GM19452 (cell line): ENCODE results near the gene VMAC.
"Not testable (repeated sequence)": the region's sequence is repeated elsewhere in the genome, so short reads cannot be mapped to it uniquely, and the experiment has no call there.

ENCODE experiments used
- ATAC-seq: cut with Tn5 transposase; IDR thresholded peaks from one replicate; pipeline ENCODE4 v1.9.1; 2021; ENCODE audit not compliant: unreplicated experiment

VMAC gene

DNA sequence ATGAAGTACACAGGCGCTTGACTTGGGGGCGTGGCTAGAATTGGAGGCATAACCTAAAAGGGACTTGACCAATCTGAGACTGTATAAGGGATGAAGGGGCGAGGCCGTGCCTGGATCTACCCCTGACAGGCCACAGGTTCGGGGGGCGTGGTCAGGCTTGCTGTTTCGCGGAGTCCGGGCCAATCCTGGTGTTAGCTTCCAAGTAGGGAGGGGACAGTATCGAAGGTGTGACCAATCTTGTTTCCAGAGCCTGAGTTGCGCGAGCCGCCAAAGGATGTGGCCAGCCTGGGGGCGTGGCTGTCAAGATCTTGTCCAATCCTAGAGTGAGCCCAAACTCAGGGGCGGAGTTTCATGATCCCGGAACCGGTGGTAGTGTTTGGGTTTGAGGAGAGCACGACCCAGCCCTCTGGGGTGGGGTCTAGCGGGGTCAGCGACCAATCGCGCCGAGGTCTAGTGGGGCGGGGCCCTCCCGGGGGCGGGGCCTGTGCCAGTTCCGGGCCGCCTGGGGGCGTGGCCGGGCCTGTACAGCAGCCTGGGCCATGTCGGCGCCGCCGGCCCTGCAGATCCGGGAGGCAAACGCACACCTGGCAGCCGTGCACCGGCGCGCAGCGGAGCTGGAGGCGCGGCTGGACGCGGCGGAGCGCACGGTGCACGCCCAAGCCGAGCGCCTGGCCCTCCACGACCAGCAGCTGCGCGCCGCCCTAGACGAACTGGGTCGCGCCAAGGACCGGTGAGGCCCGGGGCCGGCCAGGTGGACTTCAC is at the start of gene VMAC:
VMAC (plus strand) TSS at position 521 of the 762 bp plus-strand sequence; CDS start at position 540, 19 bp downstream.
- peak; percentile 76 for ATAC-seq

DNA sequence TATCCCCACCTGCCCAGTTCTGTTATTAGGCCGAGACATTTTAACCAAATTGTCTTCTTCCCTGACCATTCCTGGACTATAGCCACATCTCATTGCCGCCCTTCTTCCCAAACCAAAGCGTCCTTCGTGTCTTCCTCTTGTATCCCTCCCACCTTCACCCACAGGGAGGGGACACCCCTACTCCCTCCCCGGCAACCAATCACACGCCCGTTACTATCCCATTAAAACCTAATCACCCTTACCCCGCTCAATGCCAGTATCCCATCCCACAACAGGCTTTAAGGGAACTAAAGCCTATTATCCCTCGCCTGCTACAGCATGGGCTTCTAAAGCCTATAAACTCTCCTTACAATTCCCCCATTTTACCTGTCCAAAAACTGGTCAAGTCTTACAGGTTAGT is 49.5 kb upstream of the VMAC start:
- not testable (repeated sequence) for ATAC-seq

DNA sequence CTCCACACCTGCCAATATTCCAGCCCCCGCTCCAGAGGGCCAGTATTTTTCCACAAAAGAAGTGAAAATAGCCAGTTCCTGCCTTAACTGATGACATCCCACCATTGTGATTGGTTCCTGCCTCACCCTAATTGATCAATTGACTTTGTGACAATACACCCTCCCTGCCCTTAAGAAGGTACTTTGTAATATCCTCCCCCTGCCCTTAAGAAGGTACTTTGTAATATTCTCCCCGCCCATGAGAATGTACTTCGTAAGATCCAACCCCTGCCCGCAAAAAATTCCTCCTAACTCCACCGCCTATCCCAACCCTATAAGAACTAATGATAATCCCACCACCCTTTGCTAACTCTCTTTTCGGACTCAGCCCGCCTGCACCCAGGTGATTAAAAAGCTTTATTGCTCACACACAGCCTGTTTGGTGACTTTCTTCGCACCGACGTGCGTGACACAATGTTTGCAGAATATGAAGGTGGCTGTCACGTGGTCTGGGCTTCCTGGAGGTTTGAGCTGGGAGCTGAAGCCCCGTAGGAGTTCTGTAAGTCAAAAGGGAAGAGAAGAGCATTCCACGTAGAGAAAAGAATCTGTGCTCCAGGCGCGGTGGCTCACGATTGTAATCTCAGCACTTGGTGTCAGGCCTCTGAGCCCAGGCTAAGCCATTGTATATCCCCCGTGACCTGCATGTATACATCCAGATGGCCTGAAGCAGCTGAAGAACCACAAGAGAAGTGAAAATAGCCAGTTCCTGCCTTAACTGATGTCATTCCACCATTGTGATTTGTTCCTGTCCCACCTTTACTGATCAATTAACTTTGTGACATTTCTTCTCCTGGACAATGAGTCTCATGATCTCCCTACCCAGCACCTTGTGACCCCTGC is 47.2 kb upstream of the VMAC start:
- ATAC-seq = no peak

DNA sequence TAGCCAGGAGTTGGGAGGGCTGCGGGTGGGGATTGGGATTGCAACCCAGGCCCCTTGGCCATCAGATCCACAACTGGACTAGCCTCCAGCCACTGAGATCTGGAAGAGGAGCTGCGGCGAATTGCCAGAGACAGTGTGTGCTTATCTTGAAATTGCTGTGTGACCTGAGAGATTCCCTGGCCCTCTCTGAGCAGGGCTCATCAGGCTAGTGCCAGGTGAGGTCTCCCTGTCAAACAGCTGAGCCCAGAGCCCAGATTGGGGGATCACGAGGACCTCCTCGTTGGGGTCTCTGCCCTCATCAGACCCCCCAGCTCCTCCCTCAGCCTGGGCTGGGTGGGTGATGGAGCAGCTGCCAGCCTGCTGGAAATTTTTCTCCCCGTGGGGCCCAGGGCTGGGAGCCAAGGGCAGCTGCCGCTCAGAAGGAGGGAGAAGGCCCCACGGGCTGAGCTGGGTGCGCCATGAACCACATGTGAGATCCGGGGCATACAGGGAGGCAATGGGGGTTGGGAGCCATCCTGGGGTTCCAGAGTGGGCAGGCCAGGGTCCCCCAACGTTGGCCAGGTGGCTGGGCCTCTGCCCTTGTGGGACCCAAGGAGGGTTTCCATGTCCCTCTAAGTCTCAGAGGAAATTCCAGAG is 41.5 kb upstream of the VMAC start:
- ATAC-seq = no peak

DNA sequence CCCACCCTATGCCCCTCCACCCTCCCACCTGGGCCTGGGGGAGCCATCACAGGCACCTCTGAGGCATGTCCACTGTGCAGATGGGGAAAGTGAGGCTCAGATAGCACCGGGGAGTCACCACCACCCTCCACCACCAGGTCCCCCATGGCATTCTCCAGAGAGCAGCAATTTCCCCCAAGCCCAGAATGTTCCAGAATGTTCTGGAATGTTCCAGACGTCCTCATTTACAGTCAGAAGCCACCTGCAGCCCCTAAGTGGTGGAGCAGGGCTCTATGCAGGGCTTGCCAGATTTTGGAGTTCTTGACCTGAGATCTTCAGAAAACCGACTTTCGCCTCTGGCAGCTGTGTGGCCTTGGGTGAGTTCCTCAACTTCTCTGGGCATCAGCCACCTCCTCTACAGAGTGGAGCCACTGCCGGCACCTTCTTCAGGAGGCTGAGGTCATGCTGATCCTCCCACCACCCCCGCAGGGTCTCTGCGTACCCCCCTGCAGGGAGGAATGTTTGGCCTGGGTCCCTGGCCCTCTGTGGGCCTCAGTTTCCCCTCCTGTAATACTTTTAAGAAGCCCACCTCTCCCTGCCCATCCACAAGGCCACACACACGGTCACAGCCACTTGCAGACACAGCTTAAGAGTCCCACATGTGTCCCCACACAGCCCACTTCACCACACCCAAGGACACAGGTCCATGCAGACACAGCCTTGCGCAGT is 40.5 kb upstream of the VMAC start:
- ATAC-seq = no peak

DNA sequence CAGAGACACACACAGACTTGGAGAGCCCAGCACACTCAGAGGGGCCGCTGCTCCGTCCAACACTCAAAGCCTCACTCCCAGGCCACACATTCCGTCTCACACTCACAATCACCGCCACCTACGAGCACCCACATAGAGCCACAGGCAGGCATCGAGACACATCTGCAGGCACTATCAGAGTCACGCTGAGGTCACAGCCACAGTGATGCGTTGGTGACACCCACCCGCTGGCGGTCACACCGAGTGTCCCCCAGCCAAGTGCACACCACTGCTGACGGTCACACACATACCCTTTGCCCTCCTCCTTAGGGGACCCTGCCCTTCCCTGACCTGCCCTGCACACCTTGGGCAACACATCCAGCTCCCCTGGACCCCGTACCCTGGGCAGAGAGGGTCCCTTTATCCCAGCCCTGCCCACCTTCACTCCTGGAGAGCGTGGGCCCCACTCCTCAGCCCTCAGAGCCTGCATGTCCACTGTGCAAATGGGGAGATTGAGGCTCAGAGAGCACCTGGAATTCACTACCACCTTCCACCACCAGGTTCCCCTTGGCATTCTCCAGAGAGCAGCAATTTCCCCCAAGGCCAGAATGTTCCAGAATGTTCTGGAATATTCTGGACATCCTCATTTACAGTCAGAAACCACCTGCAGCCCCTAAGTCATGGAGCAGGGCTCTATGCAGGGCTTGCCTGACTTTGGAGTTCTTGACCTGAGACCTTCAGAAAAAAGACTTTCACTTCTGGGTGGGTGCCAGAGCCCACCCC is 39.8 kb upstream of the VMAC start:
- no peak for ATAC-seq

- no peak for ATAC-seq
Measured at GRCh38 chr19:5865772-5866171, 38.9 kb upstream of the VMAC start.

- no peak for ATAC-seq
Measured at GRCh38 chr19:5867201-5868136, 37.2 kb upstream of the VMAC start.

DNA sequence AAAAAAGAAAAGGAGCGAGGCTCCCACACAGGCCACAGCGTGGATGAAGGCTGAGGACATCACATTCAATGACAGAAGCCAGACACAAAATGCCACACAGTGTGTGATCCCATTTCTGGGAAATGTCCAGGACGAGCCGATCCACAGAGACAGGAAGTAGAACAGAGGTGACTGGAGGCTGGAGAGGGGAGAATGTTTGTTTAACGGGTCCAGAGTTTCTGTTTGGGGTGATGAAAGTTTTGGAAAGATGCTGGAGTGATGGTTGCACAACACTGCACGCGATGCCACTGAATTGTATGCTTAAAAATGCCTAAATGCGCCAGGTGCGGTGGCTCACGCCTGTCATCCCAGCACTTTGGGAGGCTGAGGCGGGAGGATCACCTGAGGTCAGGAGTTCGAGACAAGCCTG is 33.7 kb upstream of the VMAC start:
- ATAC-seq = no peak

DNA sequence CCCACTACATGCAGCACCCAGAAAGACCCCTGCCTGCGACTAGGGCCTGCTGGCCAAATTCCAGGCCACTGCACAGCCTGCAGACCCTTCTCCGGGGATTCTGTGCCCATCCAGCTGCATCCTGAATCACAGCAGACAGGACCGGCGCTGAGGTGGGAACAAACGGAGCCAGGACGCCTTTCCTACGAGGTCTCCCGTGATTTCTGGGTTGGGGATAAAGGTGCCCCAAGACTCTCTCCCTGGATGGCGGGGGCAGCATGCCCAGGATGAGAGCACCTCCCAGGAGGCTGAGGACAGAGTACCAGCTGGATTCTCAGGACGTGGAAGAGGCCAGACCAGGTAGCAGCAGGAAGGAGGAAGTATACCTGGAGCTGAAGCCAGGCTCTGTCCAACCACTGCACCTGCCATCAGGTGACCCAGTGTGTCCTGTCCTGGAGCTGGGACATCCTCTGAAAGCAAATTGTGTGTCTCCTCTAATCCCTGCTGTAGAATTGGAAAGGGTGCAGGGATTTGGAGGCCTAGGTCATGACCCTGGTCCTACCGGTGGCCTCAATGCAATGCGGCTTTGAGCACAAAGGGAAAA is 31.0 kb upstream of the VMAC start:
- ATAC-seq = no peak

DNA sequence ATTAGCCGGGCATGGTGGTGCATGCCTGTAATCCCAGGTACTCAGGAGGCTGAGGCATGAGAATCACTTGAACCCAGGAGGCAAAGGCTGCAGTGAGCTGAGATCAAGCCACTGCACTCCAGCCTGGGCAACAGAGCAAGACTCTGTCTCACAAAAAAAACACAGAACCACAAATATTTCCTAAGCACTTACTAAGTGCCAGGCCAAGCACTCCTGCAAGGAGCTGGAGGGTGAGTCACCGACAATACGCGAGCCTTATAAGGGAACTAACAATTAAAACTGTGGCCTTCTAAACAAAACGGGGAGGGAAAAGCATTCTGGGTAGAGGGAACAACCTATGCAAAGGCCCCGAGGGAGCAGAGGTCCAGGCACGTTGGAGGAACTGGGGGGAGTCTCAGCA is 30.2 kb upstream of the VMAC start:
- ATAC-seq = not testable (repeated sequence)

- no peak for ATAC-seq
Measured at GRCh38 chr19:5877427-5877826, 27.2 kb upstream of the VMAC start.

DNA sequence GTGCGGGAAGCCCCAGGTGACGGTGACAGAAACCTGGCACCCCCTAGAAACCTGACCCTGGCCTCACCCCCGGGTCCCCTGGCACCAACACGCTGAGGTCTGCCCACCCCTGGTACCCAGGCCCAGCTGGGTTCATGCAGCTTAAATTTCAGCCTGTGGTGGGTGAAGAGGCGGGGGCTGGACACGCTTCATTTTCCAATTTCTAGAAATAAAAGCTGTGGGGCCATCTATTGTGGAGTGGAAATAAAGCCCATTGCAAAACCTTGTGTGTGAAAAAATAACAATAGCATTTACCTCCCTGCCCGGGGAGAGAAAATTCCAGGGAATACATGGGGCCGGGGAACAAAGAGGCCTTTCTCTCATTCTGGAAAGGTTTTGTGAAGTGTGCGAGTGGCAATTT is 26.8 kb upstream of the VMAC start:
- no peak for ATAC-seq

DNA sequence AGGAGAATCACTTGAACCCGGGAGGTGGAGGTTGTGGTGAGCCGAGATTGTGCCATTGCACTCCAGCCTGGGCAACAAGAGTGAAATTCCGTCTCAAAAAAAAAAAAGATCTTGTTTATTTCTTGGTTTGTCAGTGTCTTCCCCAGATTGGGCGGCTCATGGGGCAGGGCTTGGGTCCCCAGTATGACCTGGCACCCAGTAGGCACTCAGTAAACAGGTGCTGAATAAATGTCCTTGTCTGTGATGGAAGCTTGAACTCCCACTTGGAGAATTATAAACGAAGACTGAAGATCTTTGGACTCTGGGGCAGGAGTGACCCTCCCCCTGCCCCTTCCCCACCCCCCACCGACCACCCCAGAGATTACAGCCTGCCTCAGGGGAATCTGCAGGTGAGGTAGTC is 24.5 kb upstream of the VMAC start:
- no peak for ATAC-seq

DNA sequence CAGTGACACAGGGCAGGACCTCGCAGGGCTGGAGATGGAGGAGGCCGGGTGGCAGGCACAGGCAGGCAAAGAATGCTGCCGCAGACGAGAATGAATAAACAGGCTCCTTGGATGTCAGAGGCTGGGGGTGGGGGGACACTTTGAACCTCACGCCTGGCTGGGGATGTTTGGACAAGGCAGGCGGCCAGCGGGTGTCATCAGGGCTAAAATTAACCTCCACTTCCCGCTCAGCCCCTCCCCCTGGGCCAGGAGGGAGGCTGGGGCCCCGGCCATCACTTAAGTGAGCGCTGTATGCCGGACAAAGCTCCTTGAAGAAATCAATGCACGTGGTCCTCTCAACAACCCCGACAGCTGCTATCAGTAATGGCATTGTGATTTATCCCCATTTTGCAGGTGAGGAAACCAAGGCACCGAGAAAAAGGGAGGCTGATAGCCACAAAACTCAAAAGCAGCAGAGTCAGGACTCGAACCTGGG is 24.0 kb upstream of the VMAC start:
- no peak for ATAC-seq

DNA sequence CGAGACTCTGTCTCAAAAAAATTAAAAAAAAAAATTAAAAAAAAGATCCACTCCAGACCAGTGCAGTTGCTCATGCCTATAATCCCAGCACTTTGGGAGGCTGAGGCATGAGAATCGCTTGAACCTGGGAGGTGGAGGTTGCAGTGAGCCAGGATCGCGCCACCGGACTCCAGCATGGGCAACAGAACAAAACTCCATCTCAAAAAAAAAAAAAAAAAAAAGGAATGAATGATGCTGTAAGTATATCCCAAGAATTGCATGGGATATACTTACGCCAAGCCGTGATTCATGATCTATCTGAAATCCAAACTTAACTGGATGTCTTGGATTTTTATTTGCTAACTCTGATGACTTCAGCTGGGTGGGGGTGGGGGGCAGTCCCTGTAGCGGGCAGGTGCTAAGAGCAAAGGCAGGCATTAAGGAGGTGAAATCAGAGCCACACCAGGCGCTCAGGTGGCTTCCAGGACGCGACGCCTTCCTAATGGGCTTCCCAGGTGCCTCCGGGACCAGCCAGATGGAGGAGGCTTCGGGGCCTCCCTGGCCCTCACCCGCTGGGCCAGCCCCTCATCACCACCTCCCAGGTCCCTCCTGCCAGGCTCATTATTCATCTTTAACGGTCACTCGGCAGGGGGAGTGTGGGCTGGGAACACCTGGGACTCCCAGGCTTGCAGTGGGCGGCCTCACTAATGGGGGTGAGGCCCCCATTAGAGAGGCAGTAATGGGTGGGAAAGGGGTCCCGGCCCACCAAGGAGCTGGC is 23.0 kb upstream of the VMAC start:
- no peak for ATAC-seq

- ATAC-seq = no peak
Measured at GRCh38 chr19:5882421-5882968, 22.2 kb upstream of the VMAC start.
